Measurements from ENCODE around the gene MAD1L1. TPM values are rescaled to one million over a fixed set of nuclear protein-coding genes. Genes with fewer than 3 reads are reported as not detected.
A peak's percentile ranks its signal among the peaks of the same experiment; 100 is the strongest.
"Not testable (repeated sequence)": the region's sequence is repeated elsewhere in the genome, so short reads cannot be mapped to it uniquely, and the experiment has no call there.

Gene MAD1L1
- total and polyA plus RNA-seq, 7 donors = 11.7 to 17.5 (median 15.6) TPM

DNA sequence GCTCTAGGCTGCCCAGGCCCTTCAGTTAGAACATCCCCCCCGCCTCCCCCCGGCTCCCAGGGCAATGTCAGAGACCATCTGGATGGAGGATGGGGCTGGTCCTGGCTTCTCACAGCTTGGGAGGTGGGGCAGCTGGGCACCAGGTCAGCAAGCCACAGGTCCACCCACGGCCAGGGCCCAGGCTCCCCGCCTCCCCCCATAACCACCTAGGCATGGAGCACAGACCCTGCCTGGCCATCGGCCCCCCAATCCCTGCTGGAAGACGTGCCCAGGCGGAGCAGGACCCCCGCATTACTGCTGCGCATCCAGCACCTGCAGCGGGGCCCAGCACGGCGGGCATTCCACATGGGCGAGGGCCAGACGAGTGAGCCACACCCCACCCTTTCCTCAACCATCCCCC, 393.0 kb downstream of the MAD1L1 start:
- TF ChIP-seq, protein P1, sequence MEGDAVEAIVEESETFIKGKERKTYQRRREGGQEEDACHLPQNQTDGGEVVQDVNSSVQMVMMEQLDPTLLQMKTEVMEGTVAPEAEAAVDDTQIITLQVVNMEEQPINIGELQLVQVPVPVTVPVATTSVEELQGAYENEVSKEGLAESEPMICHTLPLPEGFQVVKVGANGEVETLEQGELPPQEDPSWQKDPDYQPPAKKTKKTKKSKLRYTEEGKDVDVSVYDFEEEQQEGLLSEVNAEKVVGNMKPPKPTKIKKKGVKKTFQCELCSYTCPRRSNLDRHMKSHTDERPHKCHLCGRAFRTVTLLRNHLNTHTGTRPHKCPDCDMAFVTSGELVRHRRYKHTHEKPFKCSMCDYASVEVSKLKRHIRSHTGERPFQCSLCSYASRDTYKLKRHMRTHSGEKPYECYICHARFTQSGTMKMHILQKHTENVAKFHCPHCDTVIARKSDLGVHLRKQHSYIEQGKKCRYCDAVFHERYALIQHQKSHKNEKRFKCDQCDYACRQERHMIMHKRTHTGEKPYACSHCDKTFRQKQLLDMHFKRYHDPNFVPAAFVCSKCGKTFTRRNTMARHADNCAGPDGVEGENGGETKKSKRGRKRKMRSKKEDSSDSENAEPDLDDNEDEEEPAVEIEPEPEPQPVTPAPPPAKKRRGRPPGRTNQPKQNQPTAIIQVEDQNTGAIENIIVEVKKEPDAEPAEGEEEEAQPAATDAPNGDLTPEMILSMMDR (IDR thresholded peaks at IDR 0.05) = no peak
- no peaks in the 10 kb centered on the region for H3K27me3 ChIP-seq (ENCODE audit: insufficient read depth in 3 of 3, low read length in 2 of 3)
- H3K4me1 ChIP-seq = no peaks in the 10 kb centered on the region
- intact Hi-C loops (cut with DNase I) = no loop called here
- H3K27ac ChIP-seq = no peak overlapping the region
- ATAC-seq = no peak
- 87 to 94% (median 91%) methylated on average over 12 to 14 of the region's 14 CpGs for WGBS, 3 donors
- peak; percentile 7 to 28 for DNase-seq
- H3K4me3 ChIP-seq = no peak overlapping the region
- H3K9me3 ChIP-seq = no peaks in the 10 kb centered on the region
- H3K36me3 ChIP-seq (ENCODE audit: insufficient read depth in 1 of 2, low read depth in 1 of 2) = no peaks in the 10 kb centered on the region

DNA sequence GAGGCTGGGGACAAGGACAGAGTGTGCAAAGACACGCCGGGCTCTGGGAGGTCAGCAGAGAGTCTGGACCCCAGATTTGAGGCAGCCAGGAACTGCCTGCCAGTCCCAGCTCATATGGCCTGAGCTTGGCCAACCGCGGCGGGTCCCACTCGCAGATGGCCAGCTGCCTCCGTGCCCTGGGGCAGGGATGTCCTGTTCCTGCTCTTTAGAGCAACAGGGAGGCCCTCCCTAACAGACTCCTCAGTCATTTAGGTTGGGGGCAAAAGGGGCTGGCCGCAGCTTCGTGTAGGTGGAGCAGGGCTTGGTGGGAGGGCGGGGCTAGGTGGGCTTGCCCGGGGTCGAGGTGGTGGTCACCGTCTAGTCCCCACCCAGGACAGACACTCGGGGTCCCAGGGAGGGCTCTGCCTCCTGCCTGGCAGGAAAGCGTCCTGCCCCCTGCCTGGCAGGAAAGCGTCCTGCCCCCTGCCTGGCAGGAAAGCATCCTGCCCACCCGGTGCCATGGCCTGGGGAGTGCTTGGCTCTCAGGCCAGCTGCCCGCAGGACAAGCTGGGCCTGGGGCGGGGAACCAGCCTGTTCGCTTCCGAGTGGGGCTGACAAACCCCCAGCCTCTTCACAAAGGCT, 393.7 kb downstream of the MAD1L1 start:
- whole genome bisulfite sequencing, 3 donors = 81 to 92% (median 87%) methylated on average over 19 to 21 of the region's 21 CpGs
- H3K4me1 ChIP-seq; H3K27me3 ChIP-seq (ENCODE audit: insufficient read depth in 3 of 3, low read length in 2 of 3); H3K9me3 ChIP-seq; H3K4me3 ChIP-seq; intact Hi-C loops (cut with DNase I); H3K36me3 ChIP-seq (ENCODE audit: insufficient read depth in 1 of 2, low read depth in 1 of 2); ATAC-seq; H3K27ac ChIP-seq: not testable (repeated sequence)
- peak in 1 of 2 donors; percentile 45 for DNase-seq

DNA sequence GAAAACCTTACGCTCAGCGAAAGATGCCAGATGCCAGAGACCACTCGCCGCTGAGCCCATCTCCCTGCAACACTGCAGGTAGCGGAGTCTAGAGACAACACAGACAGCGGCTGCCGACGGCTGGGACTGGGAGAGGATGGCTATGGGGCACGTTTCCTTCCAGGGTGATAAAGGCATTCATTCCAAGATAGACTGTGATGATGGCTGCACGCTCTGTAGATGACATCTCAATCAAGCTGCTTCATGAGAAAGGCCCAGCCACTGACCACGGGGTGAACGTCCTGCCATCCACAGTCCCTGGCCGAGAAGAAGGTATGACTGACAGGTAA, 394.2 kb downstream of the MAD1L1 start:
- H3K4me3 ChIP-seq; H3K27ac ChIP-seq; intact Hi-C loops (cut with DNase I); ATAC-seq; H3K27me3 ChIP-seq (ENCODE audit: insufficient read depth in 3 of 3, low read length in 2 of 3); H3K4me1 ChIP-seq; H3K9me3 ChIP-seq; H3K36me3 ChIP-seq (ENCODE audit: insufficient read depth in 1 of 2, low read depth in 1 of 2): not testable (repeated sequence)
- DNase-seq = peak; percentile 6 to 29
- WGBS, 3 donors = 89 to 93% (median 93%) methylated on average over 12 to 13 of the region's 13 CpGs

DNA sequence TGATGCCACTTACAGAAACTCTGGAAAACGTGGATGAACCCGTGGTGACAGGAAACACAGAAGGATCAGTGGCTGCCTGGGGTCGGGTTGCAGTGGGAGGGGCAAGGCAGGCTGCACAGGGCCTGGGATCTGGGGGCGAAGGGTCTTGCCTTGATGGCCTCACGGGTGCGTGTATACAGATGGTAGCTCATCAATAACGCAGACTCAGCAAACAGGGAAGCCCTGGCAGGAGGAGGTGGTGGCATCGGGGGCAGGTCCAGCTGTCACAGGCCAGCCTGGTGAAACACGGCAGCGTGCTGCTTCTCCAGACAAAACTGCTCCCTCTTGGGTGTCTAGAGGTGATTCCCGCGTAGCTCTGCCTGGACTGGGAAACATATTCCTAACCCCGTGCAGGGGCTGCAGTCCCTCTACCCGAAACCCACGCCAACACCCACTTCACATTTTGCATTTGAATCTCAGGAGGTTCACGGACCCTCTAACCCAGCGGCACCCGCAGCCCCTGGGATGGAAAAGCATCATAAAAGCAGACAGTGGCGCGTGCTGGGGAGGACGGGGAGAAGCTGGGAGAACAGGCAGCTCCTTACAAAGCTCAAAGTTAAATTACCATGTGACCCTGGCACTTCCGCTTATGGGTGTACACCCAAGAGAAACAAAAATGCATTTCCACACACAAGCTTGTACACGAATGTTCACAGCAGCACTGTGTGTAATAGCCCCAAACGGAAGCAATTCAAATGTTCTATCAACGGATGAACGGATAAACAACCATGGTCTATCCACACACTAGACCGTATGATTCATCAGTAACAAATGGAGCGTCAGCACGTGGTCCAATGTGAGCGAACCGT, 394.8 kb downstream of the MAD1L1 start:
- H3K9me3 ChIP-seq; ATAC-seq; H3K27ac ChIP-seq; H3K36me3 ChIP-seq (ENCODE audit: insufficient read depth in 1 of 2, low read depth in 1 of 2); H3K4me1 ChIP-seq; intact Hi-C loops (cut with DNase I); H3K4me3 ChIP-seq; H3K27me3 ChIP-seq (ENCODE audit: insufficient read depth in 3 of 3, low read length in 2 of 3): not testable (repeated sequence)
- 85 to 91% (median 87%) methylated on average over 30 to 31 of the region's 31 CpGs for WGBS, 3 donors
- peak; percentile 6 to 42 for DNase-seq

DNA sequence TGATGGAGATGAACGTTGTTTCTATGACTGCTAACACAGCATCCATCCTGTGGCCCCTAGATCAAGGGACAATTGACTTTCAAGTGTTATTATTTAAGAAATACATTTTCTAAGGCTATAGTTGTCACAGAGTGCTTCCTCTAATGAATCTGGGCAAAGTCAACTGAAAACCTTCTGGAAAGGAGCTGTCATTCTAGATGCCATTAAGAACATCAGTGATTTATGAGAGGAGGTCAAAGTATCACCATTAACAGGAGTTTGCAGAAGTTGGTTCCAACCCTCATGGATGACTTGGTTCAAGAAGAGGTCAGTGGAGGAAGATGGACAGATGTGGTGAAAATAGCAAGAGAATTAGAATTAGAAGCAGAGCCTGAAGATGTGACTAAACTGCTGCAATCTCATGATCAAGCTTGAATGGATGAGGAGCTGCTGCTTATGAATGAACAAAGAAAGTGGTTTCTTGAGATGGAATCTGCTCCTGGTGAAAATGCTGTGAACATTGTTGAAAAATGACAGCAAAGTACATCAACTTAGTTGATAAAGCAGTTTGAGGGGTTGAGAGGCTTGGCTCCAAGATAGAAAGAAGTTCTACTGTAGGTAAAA, 400.7 kb downstream of the MAD1L1 start:
- H3K27me3 ChIP-seq (ENCODE audit: insufficient read depth in 3 of 3, low read length in 2 of 3); H3K36me3 ChIP-seq (ENCODE audit: insufficient read depth in 1 of 2, low read depth in 1 of 2); H3K4me3 ChIP-seq; intact Hi-C loops (cut with DNase I); H3K4me1 ChIP-seq; H3K9me3 ChIP-seq; ATAC-seq; H3K27ac ChIP-seq; DNase-seq: not testable (repeated sequence)
- 84 to 100% (median 95%) methylated on average over 1 of the region's 1 CpG for WGBS, 3 donors

DNA sequence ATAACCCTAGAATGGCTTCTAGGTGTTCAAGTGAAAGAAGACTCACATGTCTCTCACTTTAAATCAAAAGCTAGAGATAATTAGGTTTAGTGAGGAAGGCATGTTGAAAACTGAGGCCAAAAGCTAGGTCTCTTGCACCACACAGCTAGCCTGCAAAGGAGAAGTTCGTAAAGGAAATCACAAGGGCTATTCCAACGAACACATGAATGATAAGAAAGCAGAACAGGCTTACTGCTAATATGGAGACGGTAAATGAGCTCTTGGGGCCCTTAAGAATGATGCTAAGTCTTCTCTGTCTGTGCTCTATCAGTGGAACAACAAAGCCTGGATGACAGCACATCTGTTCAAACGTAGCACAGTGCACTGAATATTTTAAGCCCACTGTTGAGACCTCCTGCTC, 401.3 kb downstream of the MAD1L1 start:
- H3K4me3 ChIP-seq; H3K36me3 ChIP-seq (ENCODE audit: insufficient read depth in 1 of 2, low read depth in 1 of 2); DNase-seq; H3K4me1 ChIP-seq; H3K27ac ChIP-seq; ATAC-seq; H3K27me3 ChIP-seq (ENCODE audit: insufficient read depth in 3 of 3, low read length in 2 of 3); intact Hi-C loops (cut with DNase I); H3K9me3 ChIP-seq: not testable (repeated sequence)
- 90 to 95% (median 91%) methylated on average over 4 of the region's 4 CpGs for WGBS, 3 donors

DNA sequence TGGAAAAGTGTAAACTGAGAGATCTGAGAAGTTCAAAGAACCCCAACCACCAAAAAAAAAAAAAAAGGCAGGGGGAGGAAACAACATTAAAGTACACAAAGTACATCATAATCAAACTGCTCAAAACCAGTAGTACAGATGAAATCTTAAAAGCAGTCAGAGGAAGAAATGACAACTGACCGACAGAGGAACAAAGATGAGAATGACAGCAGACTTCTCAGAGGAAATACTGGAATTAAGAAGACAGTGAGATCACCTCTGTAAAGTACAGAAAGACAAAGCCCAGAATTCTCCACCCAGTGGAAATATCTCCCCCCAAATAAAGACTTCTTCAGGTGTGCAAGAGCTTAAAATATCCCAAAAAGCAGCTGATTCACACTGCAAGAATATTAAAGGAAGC, 403.1 kb downstream of the MAD1L1 start:
- H3K4me3 ChIP-seq; DNase-seq; intact Hi-C loops (cut with DNase I); H3K27ac ChIP-seq; H3K9me3 ChIP-seq; H3K4me1 ChIP-seq; H3K27me3 ChIP-seq (ENCODE audit: insufficient read depth in 3 of 3, low read length in 2 of 3); ATAC-seq; H3K36me3 ChIP-seq (ENCODE audit: insufficient read depth in 1 of 2, low read depth in 1 of 2): not testable (repeated sequence)
- WGBS, 3 donors = 91 to 95% (median 93%) methylated on average over 1 of the region's 1 CpG
